NCI-H2029 treated with DMSO at 0.1 percent for 48 hours (cell line): ENCODE data around the gene TYMS.

Source experiments
- DNase-seq: peaks from one replicate; lab custom pipeline; 2025; lab: John Stamatoyannopoulos, UW

The TYMS gene

GRCh38 chr18:712401-713134, 55.1 kb downstream of the TYMS start, which contains the start of gene ENOSF1:
Gene ENOSF1, minus strand, starts transcription at chr18:712630. Its CDS starts 43 bp downstream, at chr18:712587.
- no peak for DNase-seq

GRCh38 chr18:713135-713490, 55.7 kb downstream of the TYMS start:
- DNase-seq: no peak

- no peak for DNase-seq
Observed at GRCh38 chr18:715626-716025, 58.2 kb downstream of the TYMS start.

- DNase-seq: no peak
Observed at GRCh38 chr18:717003-717402, 59.5 kb downstream of the TYMS start.
